Ishikawa (cell line): Measurements from ENCODE around the gene GTF3C5.

Experiments used
- CEBPB ChIP-seq: IDR thresholded peaks from 2 replicates; pipeline ENCODE4 v1.6.1; 2012
- CREB1 ChIP-seq: IDR thresholded peaks from 2 replicates; pipeline ENCODE4 v1.6.1; 2012; ENCODE audit warnings: low read depth
- EGR1 ChIP-seq: IDR thresholded peaks from 2 replicates; pipeline ENCODE4 v1.6.1; 2012
- EP300 ChIP-seq: IDR thresholded peaks from 2 replicates; pipeline ENCODE4 v1.6.1; 2012; ENCODE audit warnings: borderline replicate concordance
- FOXM1 ChIP-seq: IDR thresholded peaks from 2 replicates; pipeline ENCODE4 v1.6.1; 2012; ENCODE audit warnings: low read depth, borderline replicate concordance
- RAD21 ChIP-seq: IDR thresholded peaks from 2 replicates; pipeline ENCODE4 v1.6.1; 2012; ENCODE audit warnings: low read depth
- REST ChIP-seq: IDR thresholded peaks from 2 replicates; pipeline ENCODE4 v1.6.1; 2012; ENCODE audit warnings: low read depth, mild to moderate bottlenecking
- TEAD4 ChIP-seq: IDR thresholded peaks from 2 replicates; pipeline ENCODE4 v1.6.1; 2012
- USF1 ChIP-seq: IDR thresholded peaks from 2 replicates; pipeline ENCODE4 v1.6.1; 2012

GRCh38 chr9:133065070-133065388 lies 34.2 kb downstream of the GTF3C5 start:
- no peak for TF ChIP-seq EP300
- no peak for TF ChIP-seq TEAD4
- no peak for TF ChIP-seq RAD21
- TF ChIP-seq USF1, result no peak
- no peak for TF ChIP-seq FOXM1
- no peak for TF ChIP-seq REST
- TF ChIP-seq CEBPB, result no peak
- no peak for TF ChIP-seq CREB1
- TF ChIP-seq EGR1, result no peak
